Lung (tissue), 12 donors: ENCODE results near the gene GFOD1. TPM values are rescaled to one million over a fixed set of nuclear protein-coding genes. Genes with fewer than 3 reads are reported as not detected.

Source experiments
- ATAC-seq: fragments of 200-7000 bp; cut with Tn5 transposase; one replicate; pipeline ENCODE4 v1.9.1; 2020; ENCODE audit warnings: moderate number of reproducible peaks; ENCODE audit not compliant: insufficient read depth, low FRiP score
- DNase-seq, 3 donors: peaks; one replicate each; pipeline ENCODE4 v3.0.0-alpha.2; 2013 to 2017
- H3K27ac ChIP-seq, 2 donors: one replicate each; pipeline ENCODE4 v1.5.1; 2013; ENCODE audit warnings: mild to moderate bottlenecking in 2 of 2, moderate library complexity in 2 of 2, control low read depth in 1 of 2, inconsistent platforms in 1 of 2, low read depth in 1 of 2, low read length in 1 of 2
- H3K27me3 ChIP-seq, 3 donors: one replicate each; pipeline ENCODE4 v1.5.1; 2013; ENCODE audit warnings: low read length in 2 of 3; ENCODE audit not compliant: control insufficient read depth in 3 of 3, insufficient read depth in 3 of 3
- H3K36me3 ChIP-seq, 4 donors: one replicate each; pipeline ENCODE4 v1.5.1; 2013; ENCODE audit warnings: low read length in 4 of 4, mild to moderate bottlenecking in 1 of 4, moderate library complexity in 1 of 4; ENCODE audit not compliant: control insufficient read depth in 4 of 4, insufficient read depth in 4 of 4
- H3K4me1 ChIP-seq, 5 donors: one replicate each; pipeline ENCODE4 v1.5.1; 2013; ENCODE audit warnings: low read length in 5 of 5, mild to moderate bottlenecking in 2 of 5, moderate library complexity in 1 of 5; ENCODE audit not compliant: control insufficient read depth in 5 of 5, insufficient read depth in 5 of 5
- H3K4me3 ChIP-seq: one replicate; pipeline ENCODE4 v1.5.1; 2013; ENCODE audit warnings: mild to moderate bottlenecking, control low read depth, moderate library complexity
- H3K9ac ChIP-seq, 2 donors: one replicate each; pipeline ENCODE4 v1.5.1; 2013; ENCODE audit warnings: low read length in 2 of 2, control low read depth in 1 of 2; ENCODE audit not compliant: insufficient read depth in 1 of 2
- H3K9me3 ChIP-seq, 4 donors: one replicate each; pipeline ENCODE4 v1.5.1; 2013; ENCODE audit warnings: low read length in 3 of 4, mild to moderate bottlenecking in 1 of 4, moderate library complexity in 1 of 4; ENCODE audit not compliant: control insufficient read depth in 4 of 4, insufficient read depth in 3 of 4
- CTCF ChIP-seq: IDR thresholded peaks from 2 replicates; pipeline ENCODE4 v1.5.1; 2012; ENCODE audit warnings: mild to moderate bottlenecking; ENCODE audit errors: control extremely low read depth, extremely low read depth
- WGBS, 2 donors: extraction: QIAGEN DNeasy Blood & Tissue Kit; methylation state at CpG; one replicate each; pipeline ENCODE4 v1.1.7; 2013; 5-methylcytosine and 5-hydroxymethylcytosine counted together
- polyA plus RNA-seq, 2 donors: library from polyadenylated mRNA; stranded (reverse); fragments of 200-250 nt; gene quantifications; one replicate each; pipeline ENCODE4 v1.2.1, GENCODE V29; 2013
- total RNA-seq, 2 donors: library from RNA; depleted of rRNA in 1 of 2; stranded (reverse); fragments of >200 nt in 1 of 2; gene quantifications; one replicate each; pipeline ENCODE4 v1.2.1, GENCODE V29; 2014 to 2021
- donor health status: control.
- donor health status: control.
- donor health status: Bipolar disorder and iron deficiency.
- donor health status: healthy.
- donor health status: DM: yes; HTN: yes; CAD: no.

The GFOD1 gene
- total and polyA plus RNA-seq, 4 donors = 4.0 to 22.8 (median 7.9) TPM

DNA sequence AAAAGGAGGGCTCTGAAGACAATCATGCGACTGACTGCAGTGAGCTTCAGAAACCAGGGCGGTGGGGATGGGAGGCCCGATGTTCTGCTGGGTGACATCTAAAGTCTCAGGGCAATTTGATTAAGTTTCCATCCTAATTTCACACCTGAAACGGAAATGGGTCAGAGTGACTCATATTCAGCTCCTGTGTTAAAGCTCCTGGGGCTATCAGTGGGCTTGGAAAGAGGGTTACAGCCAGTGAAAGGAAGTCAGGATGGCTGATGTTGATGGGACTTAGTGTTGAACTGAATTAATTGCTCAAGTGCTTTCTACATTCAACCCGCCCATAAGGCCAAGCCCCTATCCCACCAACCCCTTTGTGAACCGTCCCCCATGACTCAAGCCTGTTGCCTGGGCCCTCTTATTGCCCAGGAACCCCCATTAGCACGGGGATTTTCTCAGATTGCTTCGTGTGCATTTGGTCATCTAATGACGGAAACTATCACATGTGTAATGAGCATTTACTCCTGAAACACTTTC is 112.0 kb downstream of the GFOD1 start:
- Histone ChIP-seq H3K9ac (no peak overlapping the region), H3K4me3 (no peak overlapping the region), H3K27ac (no peak overlapping the region), H3K4me1 (peaks cover 0 to 15% (median 7%) of the 10 kb centered on the region in 5 donors), H3K36me3 (peaks cover 0 to 2% (median 0%) of the 10 kb centered on the region in 4 donors), H3K27me3 (no peaks in the 10 kb centered on the region), H3K9me3 (peaks cover 0 to 1% (median 0%) of the 10 kb centered on the region in 4 donors)
- DNase-seq (no peak), ATAC-seq (no peak)
- WGBS, 2 donors = 91 to 92% methylated on average over 9 of the region's 9 CpGs
- no peak for TF ChIP-seq CTCF

DNA sequence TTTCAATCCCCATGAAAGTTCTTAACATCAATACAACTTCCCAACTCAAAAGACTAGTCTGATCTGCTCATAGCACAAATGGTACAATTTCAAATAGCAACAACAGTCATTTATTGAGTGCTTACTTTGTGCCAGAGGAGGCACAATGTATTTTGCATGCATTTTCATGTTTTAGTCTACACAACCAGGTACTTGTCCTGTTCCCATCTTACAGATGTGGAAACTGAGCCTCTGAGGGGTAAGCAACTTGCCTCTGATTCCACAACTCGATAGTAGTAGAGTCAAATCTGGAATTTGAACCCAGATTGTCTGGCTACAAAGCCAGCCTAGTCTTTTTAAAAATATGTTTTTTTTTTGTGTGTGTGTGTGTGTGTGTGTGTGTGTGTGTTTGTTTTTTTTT is 113.5 kb downstream of the GFOD1 start:
- DNase-seq (no peak), ATAC-seq (no peak)
- Histone ChIP-seq H3K4me3 (no peak overlapping the region), H3K27ac (no peak overlapping the region), H3K9me3 (peaks cover 0 to 1% (median 0%) of the 10 kb centered on the region in 4 donors), H3K9ac (no peak overlapping the region), H3K4me1 (peaks cover 0 to 15% (median 4%) of the 10 kb centered on the region in 5 donors), H3K27me3 (no peaks in the 10 kb centered on the region), H3K36me3 (peaks cover 0 to 2% (median 0%) of the 10 kb centered on the region in 4 donors)
- 95 to 100% methylated on average over 1 of the region's 1 CpG for WGBS, 2 donors
- no peak for TF ChIP-seq CTCF

GRCh38 chr6:13373488-13373886 is 113.9 kb downstream of the GFOD1 start:
- Histone ChIP-seq H3K27ac (no peak overlapping the region), H3K36me3 (peaks cover 0 to 2% (median 0%) of the 10 kb centered on the region in 4 donors), H3K9me3 (peaks cover 0 to 1% (median 0%) of the 10 kb centered on the region in 4 donors), H3K4me3 (no peak overlapping the region), H3K9ac (no peak overlapping the region), H3K4me1 (peaks cover 0 to 15% (median 4%) of the 10 kb centered on the region in 5 donors), H3K27me3 (no peaks in the 10 kb centered on the region)
- DNase-seq (peak in 2 of 3 donors; percentile 35 to 70), ATAC-seq (no peak)
- WGBS, 2 donors = 40 to 50% methylated on average over 1 of the region's 1 CpG
- no peak for TF ChIP-seq CTCF
